OCI-LY1 (cell line): ENCODE data around the gene CAMK4.

Source experiments
- EZH2 ChIP-seq: fragments of 200-600 bp; sonication (generic), shearing (Covaris generic); IDR thresholded peaks from 2 replicates; pipeline ENCODE4 v1.8.0; 2017; ENCODE audit warnings: borderline replicate concordance, mixed run types, mild to moderate bottlenecking, antibody characterized with exemption, low read length, moderate library complexity, mixed read lengths
- TF ChIP-seq, protein P1 (sequence below): fragments of 200-600 bp; sonication (generic), shearing (Covaris generic); IDR thresholded peaks from 2 replicates; pipeline ENCODE4 v1.5.1; 2017; ENCODE audit warnings: mild to moderate bottlenecking, antibody characterized with exemption, low read length, moderate library complexity, mixed read lengths

DNA sequence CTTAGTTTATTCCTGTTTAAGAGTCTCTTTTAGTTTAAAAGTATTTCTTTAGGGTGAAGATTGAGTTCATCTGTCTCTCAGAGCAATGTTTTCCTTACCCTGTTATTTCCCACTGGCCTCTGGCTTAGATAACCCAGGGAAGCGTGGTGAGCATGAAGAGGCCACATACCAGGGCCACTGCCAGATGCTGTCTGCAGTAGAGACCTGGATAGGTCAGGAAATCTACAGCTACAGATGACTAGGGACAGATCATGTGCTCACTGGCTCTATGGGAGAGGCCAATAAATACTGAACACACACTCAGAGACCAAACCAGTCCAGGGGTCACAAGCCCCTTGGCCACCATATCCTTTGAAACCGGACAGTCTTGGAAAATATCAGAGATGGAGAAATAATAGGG is 136.0 kb downstream of the CAMK4 start:
- TF ChIP-seq, protein P1, sequence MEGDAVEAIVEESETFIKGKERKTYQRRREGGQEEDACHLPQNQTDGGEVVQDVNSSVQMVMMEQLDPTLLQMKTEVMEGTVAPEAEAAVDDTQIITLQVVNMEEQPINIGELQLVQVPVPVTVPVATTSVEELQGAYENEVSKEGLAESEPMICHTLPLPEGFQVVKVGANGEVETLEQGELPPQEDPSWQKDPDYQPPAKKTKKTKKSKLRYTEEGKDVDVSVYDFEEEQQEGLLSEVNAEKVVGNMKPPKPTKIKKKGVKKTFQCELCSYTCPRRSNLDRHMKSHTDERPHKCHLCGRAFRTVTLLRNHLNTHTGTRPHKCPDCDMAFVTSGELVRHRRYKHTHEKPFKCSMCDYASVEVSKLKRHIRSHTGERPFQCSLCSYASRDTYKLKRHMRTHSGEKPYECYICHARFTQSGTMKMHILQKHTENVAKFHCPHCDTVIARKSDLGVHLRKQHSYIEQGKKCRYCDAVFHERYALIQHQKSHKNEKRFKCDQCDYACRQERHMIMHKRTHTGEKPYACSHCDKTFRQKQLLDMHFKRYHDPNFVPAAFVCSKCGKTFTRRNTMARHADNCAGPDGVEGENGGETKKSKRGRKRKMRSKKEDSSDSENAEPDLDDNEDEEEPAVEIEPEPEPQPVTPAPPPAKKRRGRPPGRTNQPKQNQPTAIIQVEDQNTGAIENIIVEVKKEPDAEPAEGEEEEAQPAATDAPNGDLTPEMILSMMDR, result no peak
- no peak for TF ChIP-seq EZH2
